ENCODE results near the gene KANSL2.
"Not testable (repeated sequence)": the region's sequence is repeated elsewhere in the genome, so short reads cannot be mapped to it uniquely, and the experiment has no call there.

The KANSL2 gene

DNA sequence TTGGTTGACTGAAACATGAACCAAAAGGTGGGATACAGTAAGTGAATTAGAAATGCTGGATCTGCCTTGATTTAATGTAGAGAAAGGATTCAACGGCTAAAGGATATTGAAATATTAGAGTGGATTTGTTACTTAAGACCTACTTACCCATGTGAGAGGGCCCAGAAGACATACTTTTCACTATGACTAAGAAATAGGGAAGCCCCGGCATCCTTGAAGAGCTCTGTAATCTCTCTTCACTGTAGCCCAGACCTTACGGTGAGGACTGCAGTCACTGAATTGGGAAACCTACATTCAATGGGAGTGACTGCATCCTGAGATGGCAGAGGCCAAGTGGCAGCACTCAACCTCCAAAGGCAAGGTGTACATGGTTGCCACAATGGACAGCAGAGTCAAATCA lies 52.5 kb downstream of the KANSL2 start:
- H3K4me3 ChIP-seq (ENCODE audit: low read depth, low read length), result no peak overlapping the region
- TF ChIP-seq CTCF (IDR thresholded peaks at IDR 0.05; ENCODE audit: low read depth, low read length) (no peak), POLR2A (IDR thresholded peaks at IDR 0.05; ENCODE audit: extremely low read depth, insufficient read length) (no peak), MYC (IDR thresholded peaks at IDR 0.05; ENCODE audit: low read depth, low read length) (no peak)
- TF ChIP-seq, protein P1, sequence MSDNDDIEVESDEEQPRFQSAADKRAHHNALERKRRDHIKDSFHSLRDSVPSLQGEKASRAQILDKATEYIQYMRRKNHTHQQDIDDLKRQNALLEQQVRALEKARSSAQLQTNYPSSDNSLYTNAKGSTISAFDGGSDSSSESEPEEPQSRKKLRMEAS (IDR thresholded peaks at IDR 0.05; ENCODE audit: low read depth, low read length), result no peak
- no peak for DNase-seq (ENCODE audit: low read depth)

GRCh38 chr12:48627556-48627955 lies 54.5 kb downstream of the KANSL2 start:
- no peak overlapping the region for H3K4me3 ChIP-seq (ENCODE audit: low read depth, low read length)
- DNase-seq (ENCODE audit: low read depth), result no peak
- no peak for TF ChIP-seq MYC (IDR thresholded peaks at IDR 0.05; ENCODE audit: low read depth, low read length)
- TF ChIP-seq CTCF (IDR thresholded peaks at IDR 0.05; ENCODE audit: low read depth, low read length), result no peak
- TF ChIP-seq, protein P1 (IDR thresholded peaks at IDR 0.05; ENCODE audit: low read depth, low read length), result no peak
- TF ChIP-seq POLR2A (IDR thresholded peaks at IDR 0.05; ENCODE audit: extremely low read depth, insufficient read length), result no peak

DNA sequence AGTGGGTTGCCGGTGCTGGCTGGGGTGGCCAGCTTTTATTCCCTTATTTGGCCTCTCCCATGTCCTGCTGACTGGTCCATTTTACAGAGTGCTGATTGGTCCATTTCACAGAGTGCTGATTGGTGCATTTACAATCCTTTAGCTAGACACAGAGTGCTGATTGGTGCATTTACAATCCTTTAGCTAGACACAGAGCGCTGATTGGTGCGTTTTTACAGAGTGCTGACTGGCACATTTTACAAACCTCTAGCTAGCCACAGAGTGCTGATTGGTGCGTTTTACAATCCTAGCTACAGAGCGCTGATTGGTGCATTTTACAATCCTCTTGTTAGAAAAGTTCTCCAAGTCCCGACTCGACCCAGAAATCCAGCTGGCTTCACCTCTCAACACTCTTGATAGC lies 59.0 kb downstream of the KANSL2 start:
- not testable (repeated sequence) for H3K4me3 ChIP-seq (ENCODE audit: low read depth, low read length); DNase-seq (ENCODE audit: low read depth)

DNA sequence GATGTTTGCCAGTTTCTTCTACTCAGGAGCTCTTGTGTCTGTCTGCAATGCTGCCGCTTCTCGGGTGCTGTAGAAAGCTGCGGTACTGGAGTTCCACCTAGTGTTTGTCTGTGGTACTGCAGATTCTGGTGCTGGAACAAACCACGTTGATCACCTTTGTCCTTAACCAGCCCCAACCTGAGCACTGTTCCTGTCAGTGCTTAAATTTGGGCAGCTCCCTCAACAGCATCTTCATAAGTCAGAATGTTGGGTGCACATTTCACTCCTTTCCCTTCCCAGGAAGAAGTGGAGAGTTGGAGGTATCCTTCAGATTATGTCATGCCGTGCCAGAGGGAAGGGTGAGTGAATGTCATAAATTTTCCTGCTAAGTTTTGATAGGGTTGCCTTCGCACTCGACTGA lies 63.5 kb downstream of the KANSL2 start:
- peak; percentile 98 for TF ChIP-seq CTCF (IDR thresholded peaks at IDR 0.05; ENCODE audit: low read depth, low read length)
- TF ChIP-seq MYC (IDR thresholded peaks at IDR 0.05; ENCODE audit: low read depth, low read length), result 0 out of 2 replicates have a peak, but pooled peaks have one; percentile 26
- TF ChIP-seq POLR2A (IDR thresholded peaks at IDR 0.05; ENCODE audit: extremely low read depth, insufficient read length), result no peak
- TF ChIP-seq, protein P1 (IDR thresholded peaks at IDR 0.05; ENCODE audit: low read depth, low read length), result peak; percentile 50; the same call in 1 of the 2 replicates

DNA sequence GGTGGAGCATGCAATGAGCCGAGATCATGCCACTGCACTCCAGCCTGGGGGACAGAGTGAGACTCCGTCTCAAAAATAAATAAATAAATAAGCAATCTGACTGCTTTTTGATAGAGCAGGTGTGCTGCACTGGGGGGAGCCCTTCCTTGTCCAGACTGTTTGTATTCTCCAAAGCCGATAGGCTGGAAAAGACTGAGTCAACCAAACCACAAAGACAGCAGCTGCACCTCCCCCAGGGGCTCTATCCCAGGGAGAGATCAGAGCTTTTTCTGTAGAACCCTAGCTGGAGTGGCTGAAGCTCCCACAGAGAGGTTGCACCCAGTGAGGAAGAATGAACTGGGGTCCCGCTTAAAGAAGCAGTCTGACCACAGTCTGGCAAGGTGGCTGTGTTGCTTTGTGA lies 66.4 kb downstream of the KANSL2 start:
- DNase-seq (ENCODE audit: low read depth), result peak; percentile 57
- TF ChIP-seq, protein P1 (IDR thresholded peaks at IDR 0.05; ENCODE audit: low read depth, low read length), result no peak
- TF ChIP-seq CTCF (IDR thresholded peaks at IDR 0.05; ENCODE audit: low read depth, low read length) (no peak), MYC (IDR thresholded peaks at IDR 0.05; ENCODE audit: low read depth, low read length) (no peak), POLR2A (IDR thresholded peaks at IDR 0.05; ENCODE audit: extremely low read depth, insufficient read length) (no peak)

More for the DNA sequence above, 63.5 kb downstream of the KANSL2 start:
- H3K4me3 ChIP-seq (ENCODE audit: low read depth, low read length), result no peak overlapping the region
- peak; percentile 81 for DNase-seq (ENCODE audit: low read depth)

DNA sequence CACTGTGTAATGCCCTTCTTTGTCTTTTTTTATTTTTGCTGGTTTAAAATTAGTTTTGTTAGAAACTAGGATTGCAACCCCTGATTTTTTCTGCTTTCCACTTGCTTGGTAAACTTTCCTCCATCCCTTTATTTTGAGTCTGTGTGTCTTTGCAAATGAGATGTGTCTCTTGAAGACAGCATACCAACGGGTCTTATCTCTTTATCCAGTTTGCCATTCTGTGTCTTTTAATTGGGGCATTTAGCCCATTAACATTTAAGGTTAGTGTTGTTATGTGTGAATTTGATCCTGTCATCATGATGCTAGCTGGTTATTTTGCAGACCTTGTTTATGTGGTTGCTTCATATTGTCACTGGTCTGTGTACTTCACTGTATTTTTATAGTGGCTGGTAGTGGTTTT lies 68.7 kb downstream of the KANSL2 start:
- no peak for TF ChIP-seq POLR2A (IDR thresholded peaks at IDR 0.05; ENCODE audit: extremely low read depth, insufficient read length)
- TF ChIP-seq CTCF (IDR thresholded peaks at IDR 0.05; ENCODE audit: low read depth, low read length), result no peak
- no peak for TF ChIP-seq MYC (IDR thresholded peaks at IDR 0.05; ENCODE audit: low read depth, low read length)
- TF ChIP-seq, protein P1 (IDR thresholded peaks at IDR 0.05; ENCODE audit: low read depth, low read length), result no peak
- DNase-seq (ENCODE audit: low read depth), result no peak
- H3K4me3 ChIP-seq (ENCODE audit: low read depth, low read length), result no peak overlapping the region

More for the DNA sequence above, 66.4 kb downstream of the KANSL2 start:
- H3K4me3 ChIP-seq (ENCODE audit: low read depth, low read length), result no peak overlapping the region
